ENCODE results near the gene UNC50. TPM values are rescaled to one million over a fixed set of nuclear protein-coding genes. Genes with fewer than 3 reads are reported as not detected.
"Not testable (repeated sequence)": the region's sequence is repeated elsewhere in the genome, so short reads cannot be mapped to it uniquely, and the experiment has no call there.

UNC50 gene
- total RNA-seq, 1 donor from 2014 or later: 55.8 TPM

DNA sequence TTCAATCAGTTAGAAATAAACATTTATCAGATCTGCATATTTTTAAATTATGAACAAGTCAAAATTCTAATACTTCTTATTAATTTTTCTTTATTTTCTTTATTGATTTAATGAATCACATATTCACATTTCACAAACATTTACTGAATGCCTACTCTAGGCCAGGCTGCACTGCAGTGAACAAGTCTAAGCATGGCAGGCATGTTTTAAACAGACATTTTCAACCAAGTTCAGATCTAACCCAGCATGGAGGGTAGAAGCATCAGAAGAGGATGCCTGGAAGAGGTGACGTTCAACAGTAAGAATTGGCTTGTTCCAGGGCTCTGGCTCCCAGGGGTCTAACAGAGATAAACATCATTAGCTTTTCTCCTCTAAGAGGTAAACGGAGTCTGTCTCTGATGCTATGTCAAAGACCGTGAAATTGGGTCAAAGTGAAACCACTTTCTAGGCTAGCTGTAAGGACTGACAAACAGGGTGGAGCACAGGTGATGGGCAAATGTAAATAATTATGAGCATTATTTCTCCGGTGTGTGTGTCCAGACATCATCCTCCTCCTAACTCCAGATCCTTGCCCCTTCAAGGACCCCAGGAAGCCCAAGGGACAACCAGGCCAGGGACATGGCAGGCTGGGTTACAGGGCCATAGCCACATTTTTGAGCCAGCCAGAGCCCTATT is 50.6 kb downstream of the UNC50 start:
- FAIRE-seq: no peak
- no peak for DNase-seq (ENCODE audit: low spot score in 2 of 2)

DNA sequence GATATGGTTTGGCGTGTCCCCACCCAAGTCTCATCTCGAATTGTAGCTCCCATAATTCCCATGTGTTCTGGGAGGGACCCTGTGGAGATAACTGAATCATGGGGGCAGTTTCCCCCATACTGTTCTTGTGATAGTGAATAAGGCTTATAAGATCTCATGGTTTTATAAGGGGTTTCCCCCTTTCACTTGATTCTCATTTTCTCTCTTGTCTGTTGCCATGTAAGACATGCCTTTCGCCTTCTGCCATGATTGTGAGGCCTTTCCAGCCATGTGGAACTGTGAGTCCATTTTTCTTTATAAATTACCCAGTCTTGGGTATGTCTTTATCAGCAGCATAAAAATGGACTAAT is 51.1 kb downstream of the UNC50 start:
- FAIRE-seq; DNase-seq (ENCODE audit: low spot score in 2 of 2): not testable (repeated sequence)

DNA sequence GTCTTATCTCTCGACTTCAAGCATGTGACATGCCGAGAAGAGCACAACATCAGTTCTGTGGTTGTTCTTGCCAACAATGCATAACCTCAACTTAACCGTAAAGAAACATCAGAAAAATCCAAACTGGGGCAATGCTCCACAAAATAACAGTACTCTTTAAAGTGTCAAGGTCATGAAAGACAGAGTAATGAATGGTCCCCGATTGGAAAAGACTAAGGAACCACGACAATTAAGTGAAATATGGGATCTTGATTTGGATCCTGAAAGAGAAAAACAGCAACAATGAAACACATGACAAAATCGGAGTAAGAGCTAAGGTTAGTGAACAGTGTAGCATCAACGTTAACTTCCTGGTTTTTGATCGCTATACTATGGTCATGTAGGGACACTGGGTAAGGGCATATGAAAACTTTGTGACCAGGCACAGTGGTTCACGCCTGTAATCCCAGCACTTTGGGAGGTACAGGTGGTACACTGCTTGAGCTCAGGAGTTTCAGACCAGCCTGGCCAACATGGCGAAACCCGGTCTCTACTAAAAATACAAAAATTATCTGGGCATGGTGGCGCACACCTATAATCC is 55.2 kb downstream of the UNC50 start:
- DNase-seq (ENCODE audit: low spot score in 2 of 2) (no peak), FAIRE-seq (no peak)

DNA sequence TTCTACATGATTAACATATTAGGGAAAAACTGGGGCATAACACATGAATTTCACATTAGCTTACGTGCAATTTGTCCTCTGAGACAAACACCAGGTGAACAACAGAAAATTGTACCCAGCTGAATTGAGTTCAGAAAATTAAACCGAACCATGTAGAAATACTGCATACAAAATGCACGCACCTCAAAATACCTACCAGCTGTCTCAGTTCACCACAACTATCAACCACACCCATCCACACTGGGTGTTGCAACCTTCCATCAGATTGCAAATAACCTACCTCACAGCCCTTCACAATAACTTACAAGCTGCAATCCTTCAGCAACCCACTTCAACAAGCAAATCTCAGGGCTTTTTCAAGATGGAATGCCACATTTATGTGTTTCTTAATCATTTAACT is 55.9 kb downstream of the UNC50 start:
- DNase-seq (ENCODE audit: low spot score in 2 of 2): no peak
- FAIRE-seq: no peak

DNA sequence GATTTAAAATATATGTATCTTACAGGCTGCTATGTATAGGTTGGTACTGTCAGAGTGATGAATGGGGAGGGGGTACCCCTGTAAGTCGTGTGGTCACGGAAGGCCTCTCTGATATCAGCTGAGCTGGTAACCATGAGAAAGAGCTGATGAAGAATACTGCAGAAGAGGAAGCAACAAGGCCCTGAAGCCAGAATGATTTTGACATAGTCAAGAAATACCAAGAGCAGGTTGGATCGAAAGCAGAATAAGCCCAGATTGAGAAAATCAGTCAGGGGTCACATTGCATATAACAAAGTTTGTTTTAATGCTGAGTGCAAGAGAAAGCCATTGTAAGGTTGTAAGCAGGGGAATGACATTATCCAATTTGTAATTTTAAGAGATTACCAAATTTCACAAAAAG is 57.3 kb downstream of the UNC50 start:
- FAIRE-seq (no peak), DNase-seq (ENCODE audit: low spot score in 2 of 2) (no peak)

Other genes with a start within 250 kb of the UNC50 start
- gene INPP4A, start 163.7 kb upstream of the UNC50 start, total RNA-seq: 73.0 TPM
- 60.7 TPM for gene COA5, start 77 bp upstream of the UNC50 start, total RNA-seq
- gene MGAT4A, start 122.5 kb downstream of the UNC50 start, total RNA-seq: 38.3 TPM

Measured in frontal cortex (tissue), 4 donors.